Measurements from ENCODE around the gene FARS2. TPM values are rescaled to one million over a fixed set of nuclear protein-coding genes. Genes with fewer than 3 reads are reported as not detected.

The FARS2 gene
- polyA plus RNA-seq, 1 experiment, result 17.9 TPM

DNA sequence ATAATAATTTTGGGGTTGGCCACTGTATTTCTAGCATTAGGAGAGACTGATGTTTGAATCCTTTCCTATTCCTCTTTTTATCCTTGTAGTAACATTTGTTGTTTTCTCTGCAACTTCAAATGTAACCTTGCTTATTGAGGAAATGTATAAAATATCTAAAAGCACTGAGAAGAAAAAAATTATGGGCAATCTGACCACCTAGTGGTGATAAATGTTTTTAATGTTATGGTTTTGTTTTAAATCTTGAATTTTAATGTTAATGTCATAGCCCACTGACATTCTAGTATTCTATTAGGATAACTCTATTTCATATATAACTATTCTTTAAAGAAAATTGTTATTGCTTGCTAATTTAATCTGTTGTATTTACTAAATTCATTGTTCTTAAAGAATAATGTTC is 134.4 kb downstream of the FARS2 start:
- Histone ChIP-seq H3K36me3 (ENCODE audit: control insufficient read depth, insufficient read depth, low read length) (no peaks in the 10 kb centered on the region), H3K27me3 (ENCODE audit: control insufficient read depth, insufficient read depth, low read length) (no peaks in the 10 kb centered on the region), H3K4me3 (ENCODE audit: low read depth, low read length) (no peak overlapping the region)
- CTCF ChIA-PET, result interaction anchor here (1.0 kb wide), 2 partner anchors 16 to 254 kb away, joined by 3 read pairs; no protein-coding TSS in a partner anchor
- POLR2A ChIA-PET, result no interaction called here
- no peak for DNase-seq (ENCODE audit: low read depth)
- TF ChIP-seq, protein P1, sequence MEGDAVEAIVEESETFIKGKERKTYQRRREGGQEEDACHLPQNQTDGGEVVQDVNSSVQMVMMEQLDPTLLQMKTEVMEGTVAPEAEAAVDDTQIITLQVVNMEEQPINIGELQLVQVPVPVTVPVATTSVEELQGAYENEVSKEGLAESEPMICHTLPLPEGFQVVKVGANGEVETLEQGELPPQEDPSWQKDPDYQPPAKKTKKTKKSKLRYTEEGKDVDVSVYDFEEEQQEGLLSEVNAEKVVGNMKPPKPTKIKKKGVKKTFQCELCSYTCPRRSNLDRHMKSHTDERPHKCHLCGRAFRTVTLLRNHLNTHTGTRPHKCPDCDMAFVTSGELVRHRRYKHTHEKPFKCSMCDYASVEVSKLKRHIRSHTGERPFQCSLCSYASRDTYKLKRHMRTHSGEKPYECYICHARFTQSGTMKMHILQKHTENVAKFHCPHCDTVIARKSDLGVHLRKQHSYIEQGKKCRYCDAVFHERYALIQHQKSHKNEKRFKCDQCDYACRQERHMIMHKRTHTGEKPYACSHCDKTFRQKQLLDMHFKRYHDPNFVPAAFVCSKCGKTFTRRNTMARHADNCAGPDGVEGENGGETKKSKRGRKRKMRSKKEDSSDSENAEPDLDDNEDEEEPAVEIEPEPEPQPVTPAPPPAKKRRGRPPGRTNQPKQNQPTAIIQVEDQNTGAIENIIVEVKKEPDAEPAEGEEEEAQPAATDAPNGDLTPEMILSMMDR (IDR thresholded peaks at IDR 0.05; ENCODE audit: insufficient read depth, low read depth, low read length), result no peak

DNA sequence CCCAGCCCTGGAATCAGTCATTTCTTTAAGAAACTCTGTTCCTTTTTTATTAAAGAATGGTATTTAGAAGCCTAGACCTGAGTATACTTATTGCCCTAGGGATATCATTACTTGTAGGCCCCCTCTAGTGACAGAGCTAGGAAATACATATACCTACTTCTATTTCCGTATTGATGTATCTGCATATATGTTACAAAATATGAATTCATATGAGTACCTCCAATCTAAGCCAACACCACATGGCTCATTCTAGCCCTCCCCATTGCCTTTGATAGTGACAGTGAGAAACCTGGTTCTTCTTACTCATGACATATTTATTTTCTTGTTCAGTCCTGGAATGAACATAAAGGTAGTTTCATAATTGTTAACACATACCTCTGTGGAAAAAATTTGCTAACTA is 137.2 kb downstream of the FARS2 start:
- no peaks in the 10 kb centered on the region for H3K36me3 ChIP-seq (ENCODE audit: control insufficient read depth, insufficient read depth, low read length)
- DNase-seq (ENCODE audit: low read depth), result no peak
- TF ChIP-seq, protein P1 (IDR thresholded peaks at IDR 0.05; ENCODE audit: insufficient read depth, low read depth, low read length), result peak; percentile 55
- CTCF ChIA-PET, result interaction anchor here (1.6 kb wide), 1 partner anchor 255 kb away, joined by 9 read pairs; no protein-coding TSS in a partner anchor
- H3K4me3 ChIP-seq (ENCODE audit: low read depth, low read length), result no peak overlapping the region
- POLR2A ChIA-PET, result no interaction called here
- no peaks in the 10 kb centered on the region for H3K27me3 ChIP-seq (ENCODE audit: control insufficient read depth, insufficient read depth, low read length)

DNA sequence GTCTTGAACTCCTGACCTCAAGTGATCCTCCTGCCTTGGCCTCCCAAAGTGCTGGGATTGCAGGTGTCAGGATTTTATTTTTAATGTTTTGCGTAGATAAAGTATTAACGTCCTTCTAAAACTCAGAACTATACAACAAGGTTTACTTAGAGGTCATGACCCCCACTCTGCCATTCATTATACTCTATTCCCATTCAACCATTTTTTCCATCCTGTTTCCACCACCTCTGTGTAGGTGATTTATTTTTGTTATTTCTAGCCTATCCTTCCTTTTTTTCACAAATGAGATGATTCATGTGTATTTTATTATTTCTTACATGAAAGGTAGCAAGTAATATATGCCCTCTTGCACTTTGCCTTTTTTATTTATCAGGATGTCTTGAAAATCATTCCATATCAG is 138.1 kb downstream of the FARS2 start:
- CTCF ChIA-PET, result interaction anchor here (1.6 kb wide), 1 partner anchor 256 kb away, joined by 9 read pairs; no protein-coding TSS in a partner anchor
- TF ChIP-seq, protein P1 (IDR thresholded peaks at IDR 0.05; ENCODE audit: insufficient read depth, low read depth, low read length), result no peak
- H3K27me3 ChIP-seq (ENCODE audit: control insufficient read depth, insufficient read depth, low read length), result no peaks in the 10 kb centered on the region
- no peaks in the 10 kb centered on the region for H3K36me3 ChIP-seq (ENCODE audit: control insufficient read depth, insufficient read depth, low read length)
- no peak overlapping the region for H3K4me3 ChIP-seq (ENCODE audit: low read depth, low read length)
- no peak for DNase-seq (ENCODE audit: low read depth)
- POLR2A ChIA-PET, result no interaction called here

DNA sequence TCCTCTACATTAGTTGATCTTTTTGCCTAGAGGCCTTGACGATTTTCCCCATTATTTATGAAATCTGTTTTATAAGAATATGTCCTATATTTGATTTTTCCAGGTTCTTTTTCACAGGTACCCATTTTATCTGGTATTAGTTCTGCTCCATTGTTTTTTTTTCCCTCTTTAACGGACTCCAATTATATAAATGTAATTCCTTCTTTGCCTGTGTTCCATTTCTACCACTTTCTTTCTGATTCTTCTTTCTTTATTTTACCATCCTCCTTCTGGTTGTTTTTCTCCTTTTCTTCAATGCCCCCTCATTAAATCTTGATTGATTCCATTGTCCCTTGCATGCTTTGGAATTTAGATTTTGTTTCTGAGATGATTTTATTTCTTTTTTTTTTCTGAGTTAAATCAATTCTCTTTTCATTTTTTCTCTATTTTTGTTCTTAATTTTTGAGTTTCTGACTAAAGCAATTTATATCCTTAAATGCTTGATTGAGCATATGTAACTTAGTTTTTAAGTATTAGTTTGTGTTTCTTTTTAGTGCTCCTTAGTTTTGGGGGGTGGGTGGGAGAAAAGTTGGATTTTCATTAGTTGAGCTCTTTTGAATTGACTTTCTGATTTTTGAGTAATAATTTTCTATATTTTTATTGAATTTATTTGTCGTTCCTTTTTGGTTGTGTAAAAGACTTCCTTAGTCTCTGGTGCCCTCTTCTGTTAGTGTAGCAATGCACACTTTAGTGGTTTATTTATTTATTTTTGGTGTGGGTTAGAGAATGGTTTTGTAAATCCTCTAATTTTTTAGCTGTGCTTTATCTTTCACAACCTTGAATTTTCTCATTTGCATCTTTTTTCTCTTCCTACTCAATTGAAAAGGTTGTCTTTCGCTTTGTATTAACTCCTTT is 140.8 kb downstream of the FARS2 start:
- ChIA-PET POLR2A (no interaction called here), CTCF (interaction anchor here (0.7 to 3.6 kb wide), 5 partner anchors 188 to 269 kb away, joined by 3 to 23 read pairs (median 4); no protein-coding TSS in a partner anchor)
- H3K4me3 ChIP-seq (ENCODE audit: low read depth, low read length), result no peak overlapping the region
- no peaks in the 10 kb centered on the region for H3K36me3 ChIP-seq (ENCODE audit: control insufficient read depth, insufficient read depth, low read length)
- TF ChIP-seq, protein P1 (IDR thresholded peaks at IDR 0.05; ENCODE audit: insufficient read depth, low read depth, low read length), result peak; percentile 56
- H3K27me3 ChIP-seq (ENCODE audit: control insufficient read depth, insufficient read depth, low read length), result no peaks in the 10 kb centered on the region
- no peak for DNase-seq (ENCODE audit: low read depth)

DNA sequence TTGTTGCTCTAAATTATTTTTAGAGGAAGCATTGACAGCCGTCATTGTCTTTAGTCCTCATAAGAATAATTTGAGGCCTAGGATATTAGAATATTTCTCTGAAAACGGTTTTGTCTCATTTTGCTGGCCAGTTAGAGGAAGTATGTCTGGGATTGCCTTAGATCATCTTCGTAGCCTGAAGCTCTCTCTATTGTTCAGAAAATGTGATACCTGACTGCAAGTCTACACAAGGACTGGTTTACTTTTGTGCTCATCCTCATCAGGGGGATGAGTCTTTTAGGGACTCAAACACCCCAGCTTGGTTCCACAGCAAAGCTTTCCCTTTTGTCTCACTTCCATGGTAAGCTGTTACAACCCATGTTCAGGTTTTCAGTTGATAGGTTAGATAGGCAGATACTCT is 141.8 kb downstream of the FARS2 start:
- no peaks in the 10 kb centered on the region for H3K27me3 ChIP-seq (ENCODE audit: control insufficient read depth, insufficient read depth, low read length)
- no peak overlapping the region for H3K4me3 ChIP-seq (ENCODE audit: low read depth, low read length)
- no peak for DNase-seq (ENCODE audit: low read depth)
- H3K36me3 ChIP-seq (ENCODE audit: control insufficient read depth, insufficient read depth, low read length), result no peaks in the 10 kb centered on the region
- ChIA-PET POLR2A (no interaction called here), CTCF (interaction anchor here (0.7 to 3.6 kb wide), 6 partner anchors 189 to 346 kb away, joined by 3 to 23 read pairs (median 4); no protein-coding TSS in a partner anchor)
- TF ChIP-seq, protein P1 (IDR thresholded peaks at IDR 0.05; ENCODE audit: insufficient read depth, low read depth, low read length), result no peak
